NCI-H446 (cell line): Measurements from ENCODE around the gene UBXN1.
"Not testable (repeated sequence)": the region's sequence is repeated elsewhere in the genome, so short reads cannot be mapped to it uniquely, and the experiment has no call there.

Experiments
- DNase-seq, 2 experiments: peaks; one replicate each; lab custom pipeline; 2025; lab: John Stamatoyannopoulos, UW

Gene UBXN1

DNA sequence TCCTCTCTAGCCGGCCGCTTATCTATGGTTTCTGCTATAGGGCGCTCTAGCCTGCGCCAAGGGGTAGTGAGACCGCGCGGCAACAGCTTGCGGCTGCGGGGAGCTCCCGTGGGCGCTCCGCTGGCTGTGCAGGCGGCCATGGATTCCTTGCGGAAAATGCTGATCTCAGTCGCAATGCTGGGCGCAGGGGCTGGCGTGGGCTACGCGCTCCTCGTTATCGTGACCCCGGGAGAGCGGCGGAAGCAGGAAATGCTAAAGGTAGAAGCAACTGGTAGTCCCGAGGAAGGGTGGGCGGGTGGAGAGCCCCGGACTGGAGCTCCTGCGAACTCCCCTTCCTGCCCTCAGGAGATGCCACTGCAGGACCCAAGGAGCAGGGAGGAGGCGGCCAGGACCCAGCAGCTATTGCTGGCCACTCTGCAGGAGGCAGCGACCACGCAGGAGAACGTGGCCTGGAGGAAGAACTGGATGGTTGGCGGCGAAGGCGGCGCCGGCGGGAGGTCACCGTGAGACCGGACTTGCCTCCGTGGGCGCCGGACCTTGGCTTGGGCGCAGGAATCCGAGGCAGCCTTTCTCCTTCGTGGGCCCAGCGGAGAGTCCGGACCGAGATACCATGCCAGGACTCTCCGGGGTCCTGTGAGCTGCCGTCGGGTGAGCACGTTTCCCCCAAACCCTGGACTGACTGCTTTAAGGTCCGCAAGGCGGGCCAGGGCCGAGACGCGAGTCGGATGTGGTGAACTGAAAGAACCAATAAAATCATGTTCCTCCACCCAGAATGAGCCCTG, 7.1 kb downstream of the UBXN1 start, which contains the start of the genes LBHD1 and UQCC3:
Gene LBHD1, minus strand, starts transcription at position 660 of the 782 bp plus-strand sequence. CDS start 2,236 bp downstream, outside the sequence.
Gene UQCC3, plus strand, starts transcription at position 66 of the 782 bp plus-strand sequence. Its CDS starts 73 bp downstream, at position 139.
- DNase-seq = peak; percentile 69 to 89

DNA sequence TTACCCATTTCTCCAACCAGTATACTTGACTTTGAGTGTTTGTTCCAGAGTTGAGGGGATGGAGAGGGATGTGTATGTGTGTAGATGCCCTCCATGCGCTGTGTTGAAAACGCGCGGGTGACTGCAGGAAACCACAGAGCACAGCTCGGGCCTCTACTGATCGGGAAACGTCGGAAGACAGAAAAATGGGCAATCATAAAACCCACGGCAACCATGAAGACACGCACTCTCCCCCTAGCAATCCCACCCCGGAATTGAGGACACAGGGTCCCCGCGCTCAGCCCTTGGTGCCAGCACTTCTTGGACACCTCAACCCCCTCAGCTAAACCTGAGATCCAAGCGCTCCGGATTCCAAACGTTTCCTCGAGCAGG, 7.7 kb downstream of the UBXN1 start:
- DNase-seq = no peak

DNA sequence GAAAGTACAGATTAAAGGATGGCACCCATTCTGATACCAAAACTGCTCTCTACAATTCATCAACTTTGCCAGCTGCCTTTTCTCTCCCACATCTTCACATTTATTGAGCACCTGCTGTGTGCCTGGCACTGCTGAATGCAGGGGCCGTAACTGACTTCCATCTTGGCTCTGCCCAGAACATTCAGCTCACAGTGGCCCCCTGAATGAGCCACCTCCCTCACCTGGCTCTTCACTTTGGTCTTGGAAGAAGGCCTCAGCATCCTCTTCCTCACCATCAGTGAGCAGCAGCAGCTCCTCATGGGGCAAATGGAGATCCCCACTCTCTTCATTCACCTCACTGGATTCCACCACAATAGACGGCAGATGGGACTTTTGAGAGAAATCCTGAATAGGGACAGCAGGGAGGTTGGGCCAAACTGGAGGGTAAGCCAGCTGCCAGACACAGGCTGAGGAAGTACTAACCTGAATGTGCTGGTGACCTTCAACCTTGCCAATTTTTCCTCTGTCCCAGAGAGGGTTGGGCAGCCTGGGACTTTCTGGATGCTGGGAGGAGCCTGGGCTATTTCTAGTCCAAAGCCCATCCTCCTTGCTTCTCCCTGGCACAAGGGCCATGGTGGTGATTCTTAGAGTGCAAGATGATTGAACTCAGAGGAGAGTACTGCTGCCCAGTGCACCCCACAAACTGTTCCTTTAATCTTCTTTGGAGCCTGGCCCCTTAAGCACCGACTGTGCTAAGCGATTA, 9.3 kb downstream of the UBXN1 start:
- peak in 1 of 2 experiments; percentile 66 for DNase-seq

DNA sequence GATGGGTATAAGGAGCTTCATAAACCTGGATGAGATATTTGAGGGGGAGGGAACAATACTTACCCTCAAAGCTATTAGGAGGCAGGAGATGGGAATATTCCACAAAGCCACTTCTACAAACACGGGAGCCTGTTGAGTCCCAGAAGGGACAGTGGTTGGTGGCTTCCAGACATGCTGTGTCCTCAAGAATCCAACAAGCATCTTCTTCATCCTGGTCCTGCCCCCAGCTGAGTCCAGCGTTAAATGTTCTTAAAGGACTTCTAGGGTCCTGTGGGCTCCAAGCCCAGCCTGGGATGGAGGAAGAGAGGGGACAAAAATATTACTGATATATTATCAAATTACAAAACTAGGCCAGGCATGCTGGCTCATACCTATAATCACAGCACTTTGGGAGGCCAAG, 11.4 kb downstream of the UBXN1 start:
- no peak for DNase-seq

DNA sequence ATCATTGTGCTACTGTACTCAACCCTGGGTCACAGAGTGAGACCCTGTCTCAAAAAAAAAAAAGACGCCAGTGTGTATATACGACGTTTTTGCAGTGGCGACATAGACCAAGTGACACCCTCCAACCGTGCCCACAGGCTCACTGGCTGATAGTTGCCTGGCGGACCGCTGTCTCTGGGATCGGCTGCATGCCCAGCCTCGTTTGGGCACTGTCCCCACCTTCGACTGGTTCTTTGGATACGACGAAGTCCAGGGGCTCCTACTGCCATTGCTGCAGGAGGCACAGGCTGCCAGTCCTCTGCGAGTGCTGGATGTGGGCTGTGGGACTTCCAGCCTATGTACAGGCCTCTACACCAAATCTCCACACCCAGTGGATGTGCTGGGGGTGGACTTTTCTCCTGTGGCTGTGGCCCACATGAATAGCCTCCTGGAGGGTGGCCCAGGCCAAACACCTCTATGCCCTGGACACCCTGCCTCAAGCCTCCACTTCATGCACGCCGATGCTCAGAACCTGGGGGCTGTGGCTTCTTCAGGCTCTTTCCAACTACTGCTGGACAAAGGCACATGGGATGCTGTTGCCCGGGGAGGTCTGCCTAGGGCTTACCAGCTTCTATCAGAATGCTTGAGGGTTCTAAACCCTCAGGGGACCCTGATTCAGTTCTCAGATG, 12.5 kb downstream of the UBXN1 start:
- no peak for DNase-seq

DNA sequence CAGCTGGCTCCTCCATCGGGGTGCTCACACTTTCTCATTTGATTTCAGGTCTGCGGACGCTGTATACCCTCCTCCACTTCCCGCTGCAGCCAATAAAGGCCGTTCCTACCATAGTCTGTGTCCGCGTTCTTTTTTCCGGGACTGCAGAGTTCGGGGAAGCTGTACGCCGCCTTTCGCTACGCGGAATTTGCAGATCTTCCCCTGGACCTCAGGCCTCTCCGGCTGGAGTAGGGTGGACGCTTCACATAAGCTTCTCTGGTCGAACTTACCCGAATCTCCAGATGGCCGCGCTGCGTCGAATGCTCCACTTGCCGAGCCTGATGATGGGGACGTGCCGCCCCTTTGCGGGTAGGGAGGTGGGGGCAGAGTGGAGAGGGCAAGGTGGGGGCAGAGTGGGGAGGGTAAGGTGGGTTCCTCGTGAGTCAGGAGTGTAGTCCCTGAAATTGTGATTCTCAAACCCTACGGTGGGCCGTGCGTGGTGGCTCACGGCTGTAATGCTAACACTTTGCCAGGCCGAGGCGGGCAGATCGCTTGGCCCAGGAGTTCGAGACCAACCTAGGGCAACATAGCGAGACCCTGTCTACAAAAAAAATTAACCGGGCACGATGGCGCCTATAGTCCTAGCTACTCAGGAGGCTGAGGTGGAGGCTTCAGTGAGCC, 13.1 kb downstream of the UBXN1 start:
- peak in 1 of 2 experiments; percentile 55 for DNase-seq

DNA sequence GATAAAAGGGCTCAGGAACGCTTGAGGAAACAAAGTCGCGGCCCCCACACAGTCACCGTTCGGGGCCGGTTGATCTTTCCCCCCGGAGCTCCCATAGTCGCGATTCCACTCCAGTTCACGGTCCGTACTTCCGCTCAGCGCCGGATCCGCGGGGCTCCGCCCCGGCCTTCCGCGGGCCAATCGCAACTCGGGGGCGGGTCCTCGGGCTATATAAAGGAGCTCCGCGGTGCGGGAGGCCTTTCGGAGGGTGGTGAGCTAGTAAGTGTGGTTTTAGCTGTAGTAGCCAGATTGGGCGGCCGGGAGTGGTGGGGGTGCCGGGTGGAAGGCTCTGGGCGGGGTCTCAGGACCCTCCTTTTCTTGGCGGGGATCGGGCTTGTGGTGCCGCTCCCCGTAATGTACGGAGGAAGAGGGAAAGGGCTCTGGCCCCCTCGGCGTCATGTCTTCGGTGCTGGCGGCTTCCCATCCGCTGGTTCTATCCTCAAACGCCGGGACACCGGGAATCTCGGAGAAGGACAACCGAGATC, 13.7 kb downstream of the UBXN1 start, which contains the start of the genes C11orf98 and CSKMT:
Gene C11orf98, minus strand, starts transcription at position 136 of the 524 bp plus-strand sequence. Its CDS starts 41 bp downstream, at position 95.
Gene CSKMT, plus strand, starts transcription at position 238 of the 524 bp plus-strand sequence. CDS start 568 bp downstream, outside the sequence.
- DNase-seq = peak; percentile 94 to 97

DNA sequence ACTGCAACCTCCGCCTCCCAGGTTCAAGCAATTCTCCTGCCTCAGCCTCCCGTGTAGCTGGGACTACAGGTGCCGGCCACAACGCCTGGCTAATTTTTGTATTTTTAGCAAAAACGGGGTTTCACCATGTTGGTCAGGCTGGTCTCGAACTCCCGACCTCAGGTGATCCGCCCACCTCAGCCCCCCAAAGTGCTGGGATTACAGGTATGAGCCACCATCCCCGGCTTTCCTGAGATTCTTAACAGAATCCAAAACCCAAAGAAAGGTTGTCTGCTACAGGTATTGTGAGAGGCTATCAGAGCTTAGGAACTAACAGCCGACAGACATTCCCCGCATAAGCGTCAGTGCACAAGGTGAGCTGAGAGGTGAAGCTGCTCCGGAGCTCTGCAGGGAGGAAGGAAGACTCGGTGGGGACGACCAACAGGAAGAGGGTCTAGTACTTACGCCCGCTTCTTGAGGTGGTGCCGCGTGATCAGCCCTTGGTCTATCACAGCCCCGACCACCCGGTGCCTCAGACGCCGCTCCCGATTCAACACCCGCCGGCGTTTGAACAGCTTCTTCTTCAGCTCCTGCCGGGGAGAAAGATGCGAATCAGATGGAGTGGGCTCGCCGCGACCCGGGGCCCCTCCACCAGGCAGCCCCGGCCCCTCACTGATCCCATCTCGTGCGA, 14.3 kb downstream of the UBXN1 start:
- DNase-seq = peak in 1 of 2 experiments; percentile 71

DNA sequence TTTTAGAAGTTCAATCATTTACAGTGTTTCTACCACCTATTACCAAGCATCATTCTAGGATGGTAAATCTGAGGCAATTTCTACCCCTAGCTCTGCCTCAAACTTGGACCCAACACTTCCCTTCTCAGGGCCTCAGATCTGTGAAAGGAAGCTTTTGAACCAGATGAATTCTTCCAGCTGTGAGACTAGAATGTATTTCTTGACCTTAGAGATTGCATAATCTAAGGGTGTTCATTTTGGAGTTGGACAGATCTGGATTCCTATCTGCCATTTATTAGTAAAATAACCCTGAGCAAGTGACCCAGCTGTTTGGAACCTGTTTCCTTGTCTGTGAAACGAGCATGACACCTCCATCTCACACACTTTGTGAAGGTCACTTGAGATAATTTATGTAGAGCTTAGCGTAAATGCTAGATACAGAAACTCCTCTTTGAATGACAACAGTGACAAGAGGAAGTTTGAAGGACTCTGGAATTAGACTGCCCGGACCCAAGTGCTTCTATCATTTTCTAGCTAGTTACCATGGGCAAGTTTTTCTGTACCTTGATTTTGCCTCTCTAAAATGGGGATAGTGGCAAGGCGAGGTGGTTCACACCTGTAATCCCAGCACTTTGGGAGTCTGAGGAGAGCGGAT, 22.0 kb downstream of the UBXN1 start:
- no peak for DNase-seq

DNA sequence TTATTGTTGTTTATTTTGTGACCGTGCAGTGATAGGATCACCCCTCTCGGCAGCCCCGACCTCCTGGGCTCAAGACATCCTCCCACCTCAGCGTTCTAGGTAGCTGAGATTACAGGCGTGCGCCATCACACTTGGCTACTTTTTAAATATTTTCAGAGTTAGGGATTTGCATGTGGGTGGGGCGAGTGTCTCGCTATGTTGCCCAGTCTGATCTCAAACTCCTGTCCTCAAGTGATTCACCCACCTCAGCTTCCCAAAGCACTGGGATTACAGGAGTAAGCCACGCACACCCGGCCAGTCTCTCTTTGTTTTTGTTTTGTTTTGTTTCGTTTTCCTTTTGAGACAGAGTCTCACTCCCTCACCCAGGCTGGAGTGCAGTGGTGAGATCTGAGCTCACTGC, 24.6 kb downstream of the UBXN1 start:
- no peak for DNase-seq

DNA sequence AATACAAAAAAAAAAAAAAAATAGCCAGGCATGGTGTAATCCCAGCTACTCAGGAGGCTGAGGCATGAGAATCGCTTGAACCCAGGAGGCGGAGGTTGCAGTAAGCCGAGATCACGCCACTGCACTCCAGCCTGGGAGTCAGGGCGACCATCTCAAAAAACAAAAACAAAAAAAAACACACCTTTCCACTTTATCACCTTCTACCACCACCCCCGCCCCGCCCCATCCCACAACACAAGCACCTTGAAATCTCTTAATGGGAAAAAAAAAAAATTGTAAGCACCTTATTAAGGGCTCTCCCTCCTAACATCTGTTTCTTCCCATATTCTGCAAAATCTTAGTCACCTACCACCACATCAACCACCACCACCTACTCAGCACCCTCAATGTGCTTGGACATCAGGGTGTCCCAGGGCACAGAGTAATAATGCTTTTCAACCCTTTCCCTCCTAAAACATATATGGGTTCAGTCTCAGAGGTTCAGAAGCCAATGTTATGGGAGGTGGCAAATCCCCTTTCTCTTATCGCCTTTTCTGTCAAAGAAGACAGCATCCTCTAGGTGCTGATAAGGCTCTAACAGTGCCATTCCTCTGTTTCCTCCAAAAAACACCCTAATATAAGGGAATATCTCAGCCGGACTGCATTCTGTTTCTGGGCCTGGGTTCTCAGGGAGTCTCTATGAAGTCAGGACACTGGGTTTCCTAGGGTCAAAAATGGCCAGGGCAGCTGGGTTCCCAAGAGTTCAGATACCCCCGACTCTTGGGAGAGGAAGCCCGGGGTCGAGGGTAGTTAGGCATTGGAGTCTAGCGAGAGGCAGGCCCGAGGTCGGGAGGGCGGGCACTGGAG, 26.5 kb downstream of the UBXN1 start:
- DNase-seq = no peak

DNA sequence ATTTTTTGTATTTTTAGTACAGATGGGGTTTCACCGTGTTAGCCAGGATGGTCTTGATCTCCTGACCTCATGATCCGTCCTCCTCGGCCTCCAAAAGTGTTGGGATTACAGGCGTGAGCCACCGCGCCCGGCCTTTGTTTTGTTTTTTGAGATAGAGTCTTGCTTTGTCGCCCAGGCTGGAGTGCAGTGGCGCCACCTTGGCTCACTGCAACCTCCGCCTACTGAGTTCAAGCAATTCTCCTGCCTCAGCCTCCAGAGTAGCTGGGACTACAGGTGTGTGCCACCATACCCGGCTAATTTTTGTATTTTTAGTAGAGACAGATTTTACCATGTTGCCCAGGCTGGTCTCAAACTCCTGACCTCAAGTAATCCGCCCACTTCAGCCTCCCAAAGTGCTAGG, 28.6 kb downstream of the UBXN1 start:
- not testable (repeated sequence) for DNase-seq

DNA sequence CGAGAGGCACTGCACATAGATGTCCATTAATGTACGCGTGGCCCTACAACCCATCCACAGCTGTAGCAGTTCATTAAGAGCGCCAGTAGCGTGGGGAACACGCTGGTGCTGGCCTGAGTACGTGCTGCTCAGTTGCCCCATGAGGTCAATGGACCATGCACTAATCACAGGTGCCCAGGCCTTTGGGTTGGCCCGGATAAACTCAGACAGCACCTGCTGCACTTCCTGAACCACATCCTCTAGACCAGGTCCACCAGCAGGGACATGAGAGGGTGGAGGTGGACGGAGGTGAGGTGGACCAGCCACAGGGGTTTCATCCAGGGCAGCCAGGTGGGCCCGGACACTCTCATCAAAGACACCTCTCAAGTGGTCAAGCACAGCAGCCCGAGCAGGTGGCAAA, 29.4 kb downstream of the UBXN1 start:
- DNase-seq = no peak

DNA sequence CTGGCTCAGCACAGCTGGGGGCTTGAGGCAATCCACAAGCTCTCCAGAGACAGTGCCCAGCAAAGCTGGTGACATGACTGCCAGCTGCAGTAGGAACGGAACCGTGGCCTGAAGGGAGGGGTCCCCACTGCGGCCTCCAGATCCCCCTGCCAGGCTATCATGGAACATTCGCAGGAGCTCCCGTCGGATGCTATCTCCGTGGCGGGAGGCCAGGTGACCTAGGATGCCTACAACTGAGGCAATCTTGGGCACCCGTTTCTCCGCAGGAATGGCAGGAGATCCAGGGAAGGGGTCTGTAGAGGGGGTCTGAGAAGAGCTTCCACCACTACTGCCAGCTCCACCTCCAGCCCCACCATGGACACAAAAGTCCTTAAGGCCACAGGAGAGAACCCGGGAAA, 29.9 kb downstream of the UBXN1 start:
- no peak for DNase-seq

DNA sequence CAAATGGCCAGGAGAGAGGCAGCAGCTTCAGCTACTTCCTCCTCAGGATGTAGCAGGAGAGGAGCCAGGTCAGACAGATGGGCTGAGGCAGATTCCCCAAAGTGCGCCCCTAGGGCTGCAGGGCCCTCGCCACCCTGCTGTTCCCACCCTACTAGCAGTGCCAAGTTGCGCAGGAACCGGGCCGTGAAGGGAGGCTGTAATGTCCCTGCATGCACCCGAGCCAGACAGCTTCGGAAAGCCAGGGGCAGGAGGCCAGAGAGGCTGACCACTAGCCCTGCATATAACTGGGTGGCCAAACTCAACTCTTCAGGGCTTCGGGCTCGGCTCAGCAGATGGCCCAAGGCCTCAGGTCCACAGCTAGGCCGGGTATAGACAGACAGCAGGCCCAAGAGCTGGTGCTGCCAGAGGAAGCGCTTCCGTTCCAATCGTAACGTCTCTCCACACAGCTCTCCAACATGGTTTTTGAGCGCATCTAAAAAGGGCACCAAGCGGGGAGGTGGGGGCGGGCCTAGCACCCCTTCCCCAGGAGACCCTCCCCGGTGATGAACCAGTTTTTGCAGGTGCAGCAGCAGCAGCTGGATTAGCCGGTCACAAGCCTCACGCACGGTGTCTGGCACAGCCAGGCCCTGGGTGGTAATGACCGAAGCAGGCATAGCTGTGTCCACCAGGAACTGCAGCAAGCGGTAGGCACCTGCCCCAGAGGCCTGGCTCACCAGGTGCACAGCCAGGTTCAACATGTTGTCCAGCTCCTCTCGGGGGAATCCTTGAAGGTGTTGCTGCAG, 30.5 kb downstream of the UBXN1 start:
- DNase-seq = no peak

DNA sequence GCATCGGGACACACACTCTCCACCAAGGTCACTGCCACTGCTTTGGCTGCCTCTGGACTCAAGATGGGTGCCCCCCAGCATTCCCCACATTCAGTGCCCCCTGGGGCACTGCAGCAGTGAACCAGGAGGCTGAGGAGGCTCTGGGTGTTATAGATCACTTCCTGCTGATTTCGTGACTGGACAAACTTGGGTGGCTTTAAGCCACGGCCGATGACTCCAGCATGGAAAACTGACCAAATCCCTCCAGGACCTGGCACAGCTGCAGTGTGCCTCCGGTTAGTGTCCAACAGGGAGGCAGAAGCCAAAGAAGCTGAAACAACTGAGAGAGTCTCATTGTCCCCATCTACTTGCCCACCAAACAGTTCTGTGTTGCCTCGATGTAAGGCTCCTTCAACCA, 31.3 kb downstream of the UBXN1 start:
- no peak for DNase-seq

DNA sequence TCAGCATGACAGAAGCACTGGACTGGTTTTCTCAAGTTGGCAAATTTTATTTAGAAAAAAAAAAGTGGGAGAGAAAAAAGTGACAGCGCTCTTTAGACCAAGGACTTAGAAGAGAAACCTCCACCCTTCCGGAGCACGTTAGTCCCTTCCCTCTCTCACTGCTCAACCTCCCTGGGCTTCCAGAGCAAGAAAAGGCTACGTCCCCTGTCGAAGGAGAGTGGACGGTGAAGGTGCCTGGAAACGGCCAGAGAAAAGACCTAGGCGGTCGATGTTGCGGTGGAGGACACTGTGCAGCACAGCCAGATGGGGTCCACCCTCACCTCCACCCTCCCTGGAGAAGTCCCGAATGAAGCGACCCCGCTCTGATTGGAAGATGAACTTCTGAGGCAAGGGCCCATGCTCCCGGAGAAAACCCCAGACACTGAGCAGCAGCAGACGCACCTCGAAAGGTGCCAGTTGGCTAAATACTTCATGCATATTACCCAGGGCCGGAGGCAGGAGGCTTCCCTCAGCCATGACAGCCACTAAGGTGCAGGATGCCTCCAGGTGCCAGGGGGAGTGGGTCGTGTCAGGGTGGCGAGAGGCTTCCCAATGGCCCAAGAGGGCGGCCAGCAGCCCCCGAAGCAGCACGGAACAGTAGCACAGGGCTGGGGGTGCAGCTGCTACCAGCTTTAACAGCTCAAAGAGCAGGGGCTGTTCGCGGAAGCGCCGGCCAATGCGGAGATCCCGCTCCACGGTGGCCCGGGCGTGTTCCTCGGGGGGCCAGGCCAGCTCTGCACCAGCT, 31.9 kb downstream of the UBXN1 start:
- no peak for DNase-seq
